ENCODE results near the gene SLC35F1.

SLC35F1 gene

DNA sequence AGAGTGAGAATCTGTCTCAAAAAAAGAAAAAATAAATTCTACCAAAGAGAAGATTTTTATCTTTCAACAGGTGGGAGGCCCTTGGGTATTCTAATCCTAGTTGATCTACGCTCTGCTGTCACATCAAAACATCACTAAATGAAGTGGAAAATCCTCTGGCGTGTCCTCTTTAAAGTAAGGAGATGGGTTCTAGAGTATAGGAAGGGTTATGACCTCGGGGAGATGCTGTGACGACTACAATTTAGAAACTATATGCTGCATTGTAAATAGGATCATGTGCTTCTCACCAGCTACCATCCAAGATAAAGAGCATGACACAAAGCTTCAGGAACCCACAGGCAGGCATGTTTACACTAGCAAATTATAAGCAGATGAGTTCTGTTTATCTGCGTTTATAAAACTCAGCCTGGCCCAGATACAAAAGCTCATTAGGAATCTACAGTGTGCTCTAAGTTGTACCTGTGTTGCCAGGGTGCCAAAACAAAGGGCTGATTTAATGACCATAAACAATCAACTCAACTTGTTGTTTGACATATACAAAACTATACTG lies 443.9 kb downstream of the SLC35F1 start:
- no peak for DNase-seq

- no peak for DNase-seq
Observed at GRCh38 chr6:118353564-118353963, 446.5 kb downstream of the SLC35F1 start.

DNA sequence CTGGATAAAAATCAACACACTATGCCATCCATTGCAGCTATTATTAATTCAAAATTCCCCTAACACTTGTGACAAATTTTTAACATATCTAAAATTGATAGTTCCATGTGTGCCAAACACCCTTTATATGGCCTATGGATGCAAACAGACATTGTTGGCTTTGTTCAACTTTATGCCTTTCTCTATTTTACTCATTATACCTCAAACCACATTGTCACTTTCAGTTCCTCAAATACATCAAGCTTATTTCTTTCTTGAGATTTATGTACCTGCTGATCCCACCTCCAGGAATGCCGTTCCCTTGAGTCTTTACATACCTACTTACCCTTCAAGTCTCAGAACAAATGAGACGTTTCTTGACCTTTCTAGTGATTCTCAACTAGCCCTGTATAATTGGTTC lies 447.6 kb downstream of the SLC35F1 start:
- DNase-seq = no peak

DNA sequence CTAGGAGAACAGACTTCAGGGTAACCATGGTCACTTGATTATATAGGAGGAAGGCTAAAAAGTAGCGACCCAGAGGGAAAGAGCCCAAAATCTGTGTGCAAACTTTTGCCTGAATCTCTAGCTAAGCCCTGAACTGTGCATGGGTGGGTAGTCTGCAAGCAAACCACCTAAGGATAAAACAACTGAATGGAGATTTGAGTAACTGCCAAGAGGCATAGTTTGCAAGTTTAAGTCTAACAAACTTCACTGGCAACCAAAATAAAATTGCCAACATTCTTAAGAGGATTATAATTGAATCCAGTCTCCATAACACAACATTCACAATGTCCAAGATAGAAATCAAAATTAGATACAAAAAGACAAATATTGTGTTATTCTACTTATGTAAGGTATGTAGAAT lies 449.0 kb downstream of the SLC35F1 start:
- DNase-seq = no peak

- DNase-seq = no peak
Observed at GRCh38 chr6:118356686-118357085, 449.6 kb downstream of the SLC35F1 start.
